HG03025 (cell line): ENCODE measurements around the gene SSH2.
"Not testable (repeated sequence)": the region's sequence is repeated elsewhere in the genome, so short reads cannot be mapped to it uniquely, and the experiment has no call there.

Source experiments
- ATAC-seq: cut with Tn5 transposase; IDR thresholded peaks from one replicate; pipeline ENCODE4 v1.9.1; 2021; ENCODE audit warnings: mild to moderate bottlenecking, moderate library complexity; ENCODE audit not compliant: unreplicated experiment, low FRiP score

SSH2 gene

GRCh38 chr17:29749045-29749825, 180.8 kb downstream of the SSH2 start:
- ATAC-seq, result no peak

GRCh38 chr17:29748400-29748799, 181.6 kb downstream of the SSH2 start:
- no peak for ATAC-seq

- ATAC-seq, result no peak
Observed at GRCh38 chr17:29747660-29748059, 182.4 kb downstream of the SSH2 start.

- no peak for ATAC-seq
Observed at GRCh38 chr17:29746669-29747068, 183.4 kb downstream of the SSH2 start.

GRCh38 chr17:29744121-29744520, 185.9 kb downstream of the SSH2 start:
- no peak for ATAC-seq

- ATAC-seq, result no peak
Observed at GRCh38 chr17:29742210-29742513, 187.9 kb downstream of the SSH2 start.

- no peak for ATAC-seq
Observed at GRCh38 chr17:29740017-29740416, 190.0 kb downstream of the SSH2 start.

- no peak for ATAC-seq
Observed at GRCh38 chr17:29734640-29735039, 195.4 kb downstream of the SSH2 start.

GRCh38 chr17:29733166-29733565, 196.9 kb downstream of the SSH2 start:
- no peak for ATAC-seq

GRCh38 chr17:29732613-29733012, 197.4 kb downstream of the SSH2 start:
- no peak for ATAC-seq

- no peak for ATAC-seq
Observed at GRCh38 chr17:29732209-29732608, 197.8 kb downstream of the SSH2 start.

GRCh38 chr17:29731589-29731929, 198.5 kb downstream of the SSH2 start:
- no peak for ATAC-seq

GRCh38 chr17:29728490-29728889, 201.5 kb downstream of the SSH2 start:
- no peak for ATAC-seq

GRCh38 chr17:29726715-29727252, 203.2 kb downstream of the SSH2 start:
- ATAC-seq, result no peak

GRCh38 chr17:29725408-29725807, 204.6 kb downstream of the SSH2 start:
- not testable (repeated sequence) for ATAC-seq

GRCh38 chr17:29723278-29724047, 206.6 kb downstream of the SSH2 start:
- no peak for ATAC-seq

- peak; percentile 62 for ATAC-seq
Observed at GRCh38 chr17:29722411-29723198, 207.4 kb downstream of the SSH2 start.

GRCh38 chr17:29720551-29720950, 209.5 kb downstream of the SSH2 start:
- no peak for ATAC-seq

- ATAC-seq, result no peak
Observed at GRCh38 chr17:29719469-29719868, 210.6 kb downstream of the SSH2 start.

GRCh38 chr17:29718446-29719039, 211.5 kb downstream of the SSH2 start:
- ATAC-seq, result no peak

- no peak for ATAC-seq
Observed at GRCh38 chr17:29717817-29718216, 212.2 kb downstream of the SSH2 start.
